HG03460 (cell line): ENCODE data around the gene B4GALT1.
A peak's percentile ranks its signal among the peaks of the same experiment; 100 is the strongest.

ENCODE experiments used
- ATAC-seq: cut with Tn5 transposase; IDR thresholded peaks from one replicate; pipeline ENCODE4 v1.9.1; 2021; ENCODE audit not compliant: unreplicated experiment

The B4GALT1 gene, protein sequence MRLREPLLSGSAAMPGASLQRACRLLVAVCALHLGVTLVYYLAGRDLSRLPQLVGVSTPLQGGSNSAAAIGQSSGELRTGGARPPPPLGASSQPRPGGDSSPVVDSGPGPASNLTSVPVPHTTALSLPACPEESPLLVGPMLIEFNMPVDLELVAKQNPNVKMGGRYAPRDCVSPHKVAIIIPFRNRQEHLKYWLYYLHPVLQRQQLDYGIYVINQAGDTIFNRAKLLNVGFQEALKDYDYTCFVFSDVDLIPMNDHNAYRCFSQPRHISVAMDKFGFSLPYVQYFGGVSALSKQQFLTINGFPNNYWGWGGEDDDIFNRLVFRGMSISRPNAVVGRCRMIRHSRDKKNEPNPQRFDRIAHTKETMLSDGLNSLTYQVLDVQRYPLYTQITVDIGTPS

GRCh38 chr9:33167084-33167971 lies at the start of gene B4GALT1:
TSS of gene B4GALT1 (minus strand) at chr9:33167336. CDS start at chr9:33167169, 167 bp downstream.
- peak; percentile 52 for ATAC-seq

- no peak for ATAC-seq
These were observed 44.7 kb upstream of the B4GALT1 start for GRCh38 chr9:33211695-33212393.

DNA sequence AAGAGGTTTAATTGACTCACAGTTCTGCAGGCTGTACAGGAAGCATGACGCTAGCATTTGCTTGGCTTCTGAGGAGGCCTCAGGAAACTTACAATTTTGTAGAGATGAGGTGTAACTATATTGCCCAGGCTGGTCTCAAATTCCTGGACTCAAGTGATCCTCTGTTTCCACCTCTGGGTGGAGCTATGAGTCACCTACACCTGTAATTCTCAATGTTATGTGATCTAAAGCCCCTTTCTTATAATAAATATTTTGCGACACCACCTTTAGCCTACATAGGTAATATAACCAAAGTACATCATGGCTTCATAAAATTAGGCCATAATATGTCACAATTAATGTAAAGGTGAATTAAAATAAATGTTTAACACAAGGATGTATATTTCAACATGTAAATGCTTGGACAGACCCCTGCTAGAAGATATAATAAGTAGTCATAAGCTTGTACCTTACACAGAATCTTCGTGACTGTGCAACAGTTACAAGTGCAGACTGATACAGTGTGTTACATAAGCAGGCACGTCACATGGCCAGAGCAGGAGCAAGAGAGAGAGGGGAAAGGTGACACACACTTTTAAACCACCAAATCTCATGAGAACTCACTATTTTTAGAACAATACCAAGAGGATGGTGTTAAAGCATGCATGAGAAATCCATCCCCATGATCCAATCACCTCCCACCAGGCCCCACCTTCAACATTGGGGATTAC lies 43.0 kb upstream of the B4GALT1 start:
- no peak for ATAC-seq

DNA sequence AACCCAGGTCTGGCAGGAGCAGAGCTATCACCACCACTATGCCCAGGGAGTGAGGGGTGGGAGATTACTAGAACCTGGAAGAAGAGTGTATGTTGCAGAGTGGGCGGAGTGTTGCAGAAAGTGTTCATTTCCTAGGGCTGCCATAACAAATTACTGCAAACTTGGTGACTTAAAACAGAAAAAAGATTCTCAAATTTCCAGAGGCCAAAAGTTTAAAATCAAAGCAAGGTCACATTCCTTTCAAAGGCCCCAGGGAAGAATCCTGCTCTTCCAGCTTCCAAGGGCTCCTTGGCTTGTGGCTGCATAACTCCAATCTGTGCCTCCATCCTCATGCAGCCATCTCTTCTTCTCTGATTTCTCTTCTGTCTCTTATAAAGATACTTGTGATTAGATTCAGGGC lies 42.3 kb upstream of the B4GALT1 start:
- no peak for ATAC-seq

DNA sequence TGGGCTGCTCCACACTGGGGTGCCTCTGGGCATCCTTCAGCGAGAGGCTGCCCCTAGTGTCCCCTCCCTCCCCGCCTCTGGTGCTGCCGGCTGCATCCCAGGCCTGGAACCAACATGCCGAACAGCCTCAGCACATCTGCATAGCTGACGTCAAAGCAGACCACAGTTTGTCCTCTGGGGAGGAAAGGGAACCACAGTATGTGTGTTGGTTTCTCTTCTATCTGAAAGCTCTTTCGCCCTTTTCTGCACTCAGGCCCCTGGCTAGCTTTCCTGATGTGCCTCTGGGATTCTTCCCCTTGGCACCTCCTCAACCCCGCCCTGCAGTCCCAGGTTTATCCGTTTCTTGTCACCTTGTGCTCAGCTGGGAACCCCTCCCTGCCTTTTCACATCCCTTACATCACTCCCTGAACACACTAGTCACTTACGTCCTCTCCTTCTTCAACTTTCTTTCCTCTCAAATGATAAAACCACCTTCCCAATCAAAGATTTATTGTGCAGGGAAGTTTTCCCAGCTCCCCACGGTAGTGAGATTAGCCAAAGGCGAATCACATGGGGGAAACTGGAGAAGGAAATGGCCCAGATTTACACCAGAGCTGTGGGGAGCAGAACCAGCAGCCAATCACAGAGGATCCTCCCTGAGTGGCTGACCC lies 35.5 kb upstream of the B4GALT1 start:
- peak; percentile 100 for ATAC-seq

- peak; percentile 52 for ATAC-seq
These were observed 34.9 kb upstream of the B4GALT1 start for GRCh38 chr9:33202018-33202417.

- no peak for ATAC-seq
These were observed 31.0 kb upstream of the B4GALT1 start for GRCh38 chr9:33198165-33198564.

GRCh38 chr9:33197279-33198152 lies 30.4 kb upstream of the B4GALT1 start:
- no peak for ATAC-seq

DNA sequence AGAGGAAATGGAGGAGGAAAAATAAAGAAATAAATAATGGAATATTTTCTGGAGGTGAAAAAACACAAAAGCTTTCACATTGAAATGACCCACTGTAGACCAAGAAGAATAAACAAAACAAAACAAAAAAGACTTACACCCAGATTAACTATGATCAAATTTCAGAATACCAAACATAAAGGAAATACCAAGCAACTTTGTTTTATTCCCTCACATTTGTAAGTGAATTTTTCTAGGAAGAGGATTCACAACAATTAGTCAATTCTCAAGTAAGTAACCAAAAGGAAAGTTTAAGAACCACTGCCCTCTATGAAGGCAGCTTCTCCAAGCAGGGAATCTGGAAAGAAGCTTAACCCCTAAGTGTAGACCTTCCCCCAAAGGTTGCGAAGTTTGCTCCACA lies 29.6 kb upstream of the B4GALT1 start:
- no peak for ATAC-seq

- no peak for ATAC-seq
These were observed 26.7 kb upstream of the B4GALT1 start for GRCh38 chr9:33193818-33194217.

GRCh38 chr9:33192493-33193255 lies 25.5 kb upstream of the B4GALT1 start:
- no peak for ATAC-seq

GRCh38 chr9:33190021-33190705 lies 23.0 kb upstream of the B4GALT1 start:
- no peak for ATAC-seq

GRCh38 chr9:33189331-33189791 lies 22.2 kb upstream of the B4GALT1 start:
- ATAC-seq, result no peak

DNA sequence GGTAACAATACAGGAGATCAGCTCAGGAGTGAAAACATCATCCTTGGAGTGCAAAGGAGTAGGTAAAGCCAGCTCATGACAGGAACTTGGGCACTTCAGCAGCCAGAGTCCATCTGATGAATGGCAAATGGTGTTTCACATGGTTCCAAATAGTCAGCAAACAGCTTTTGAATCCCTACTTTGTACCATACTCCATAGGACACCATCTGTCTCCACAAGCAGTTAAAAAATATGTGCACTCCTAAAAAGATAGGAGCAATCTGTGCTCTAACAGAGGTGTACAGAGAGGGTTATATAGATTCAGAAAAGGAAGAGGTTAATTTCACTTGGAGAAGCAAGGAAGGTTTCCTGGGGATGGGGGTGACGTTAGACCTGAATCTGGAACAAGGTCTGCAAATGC lies 21.6 kb upstream of the B4GALT1 start:
- no peak for ATAC-seq

DNA sequence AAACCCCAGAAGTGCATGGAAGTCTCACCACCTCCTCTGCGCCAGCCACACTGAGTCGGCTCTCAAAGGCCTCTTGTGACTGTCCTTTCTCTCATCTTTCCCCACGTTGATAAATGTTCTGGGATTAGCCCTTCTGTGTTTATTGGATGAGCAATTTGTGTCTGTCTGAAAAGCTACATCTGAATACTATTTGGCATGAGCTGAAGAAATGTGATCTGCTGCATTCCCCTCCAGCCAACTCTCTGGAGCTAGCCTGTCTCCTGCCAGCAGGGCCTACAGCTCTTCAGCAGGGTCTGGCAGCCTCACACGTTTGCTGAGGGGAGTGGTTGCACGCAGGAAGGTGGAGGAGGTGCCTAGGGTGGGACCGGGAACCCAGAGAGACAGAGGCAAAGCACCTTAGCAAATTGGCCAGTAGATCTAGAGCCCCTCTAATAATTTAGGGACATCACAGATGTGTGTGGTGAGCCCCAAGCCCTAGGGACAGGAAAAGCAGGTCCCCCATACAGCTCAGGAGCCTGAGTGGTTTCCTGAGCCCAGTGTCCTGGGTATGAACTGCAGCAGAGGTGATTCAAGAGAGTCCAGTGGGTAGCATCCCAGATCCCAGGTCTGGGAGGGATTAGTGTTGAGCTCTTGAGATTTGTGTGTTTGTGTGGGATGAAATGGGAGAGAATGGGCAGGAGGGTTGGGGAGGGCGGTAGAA lies 20.5 kb upstream of the B4GALT1 start:
- no peak for ATAC-seq

GRCh38 chr9:33186457-33187168 lies 19.5 kb upstream of the B4GALT1 start:
- ATAC-seq, result no peak

DNA sequence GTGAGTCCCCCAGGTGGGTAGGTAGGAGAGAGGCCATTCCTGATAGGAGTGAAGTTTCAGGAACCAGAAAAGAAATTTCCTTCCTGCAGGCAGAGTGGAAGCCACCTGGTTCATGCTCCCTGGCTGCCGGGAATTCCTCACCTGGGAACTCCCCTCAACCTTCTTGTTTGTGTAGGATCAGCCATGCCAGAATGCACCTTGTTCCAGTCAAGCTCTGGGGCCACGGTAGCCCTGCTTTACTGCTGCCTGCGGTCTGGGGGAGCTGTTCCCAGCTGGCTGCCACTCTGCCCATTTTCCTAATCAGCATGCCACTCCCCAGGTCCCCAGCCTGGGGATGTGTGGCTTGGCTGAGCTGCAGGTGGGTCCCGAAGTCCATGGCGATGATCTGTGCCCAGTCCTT lies 18.7 kb upstream of the B4GALT1 start:
- no peak for ATAC-seq
